ENCODE measurements around the gene ANKRD66. TPM values are rescaled to one million over a fixed set of nuclear protein-coding genes. Genes with fewer than 3 reads are reported as not detected.

ANKRD66 gene
- total RNA-seq, 2 experiments from 2014 or later, result not detected

DNA sequence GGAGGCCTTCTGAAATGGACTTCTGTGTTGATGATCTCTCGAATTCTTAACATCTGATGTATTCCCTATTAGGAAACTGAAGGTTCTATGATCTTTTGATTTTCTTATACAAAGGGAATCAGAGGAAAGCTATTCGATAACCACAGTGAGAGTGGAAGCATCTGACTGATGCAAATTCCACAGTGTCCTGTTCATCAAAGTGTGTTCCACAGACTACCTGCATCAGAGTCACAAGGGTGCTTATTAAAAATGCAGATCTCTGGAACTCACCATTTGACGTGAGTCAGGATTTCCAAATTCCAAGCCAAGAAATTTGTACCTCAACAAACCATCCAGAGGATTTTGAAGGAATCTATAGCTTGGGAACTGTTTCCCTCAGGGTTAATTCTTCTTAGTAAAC is 42.1 kb downstream of the ANKRD66 start:
- POLR2A ChIA-PET, result no interaction called here
- CTCF ChIA-PET, result no interaction called here

DNA sequence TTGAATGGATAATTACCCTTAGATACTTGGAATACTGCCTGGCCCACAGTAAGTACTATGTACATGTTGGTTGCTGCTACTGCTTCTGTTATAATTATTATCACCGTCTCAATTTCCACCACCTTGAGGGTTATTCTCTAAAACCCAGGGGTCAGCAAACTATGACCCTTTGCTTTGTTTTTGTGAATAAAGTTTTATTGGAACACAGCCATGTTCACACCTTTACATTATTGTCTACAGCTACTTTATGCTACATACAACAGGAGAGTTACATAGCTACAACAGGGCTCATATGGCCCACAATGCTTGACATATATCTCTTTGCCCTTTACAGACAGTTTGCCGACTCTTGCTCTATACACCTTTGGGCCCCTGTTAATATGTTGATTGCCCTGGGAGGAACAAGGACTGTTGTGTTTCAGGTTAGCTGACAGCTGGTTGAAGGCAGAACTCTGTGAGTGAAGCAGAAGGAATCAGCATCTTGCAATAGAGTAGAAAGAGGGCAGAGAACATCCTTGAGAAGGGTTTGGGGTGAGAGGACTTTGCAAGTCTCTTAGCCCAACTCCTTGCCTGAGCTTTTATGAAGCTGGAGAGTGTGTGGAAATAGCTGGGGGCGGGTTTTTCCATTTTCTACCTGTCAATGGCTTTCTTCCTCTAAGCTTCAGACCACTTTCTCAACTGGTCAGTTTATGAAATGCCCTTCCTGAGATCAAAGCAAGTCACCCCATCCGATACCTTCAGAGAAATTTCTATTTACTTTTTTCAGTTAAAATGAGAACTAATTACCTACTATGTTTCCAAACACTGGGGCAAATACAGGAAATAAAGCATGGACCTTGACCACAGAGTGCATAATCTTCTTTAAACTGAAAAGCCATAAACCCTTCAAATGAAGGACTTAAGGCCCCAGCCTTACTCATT is 43.0 kb downstream of the ANKRD66 start:
- CTCF ChIA-PET, result no interaction called here
- POLR2A ChIA-PET, result no interaction called here

DNA sequence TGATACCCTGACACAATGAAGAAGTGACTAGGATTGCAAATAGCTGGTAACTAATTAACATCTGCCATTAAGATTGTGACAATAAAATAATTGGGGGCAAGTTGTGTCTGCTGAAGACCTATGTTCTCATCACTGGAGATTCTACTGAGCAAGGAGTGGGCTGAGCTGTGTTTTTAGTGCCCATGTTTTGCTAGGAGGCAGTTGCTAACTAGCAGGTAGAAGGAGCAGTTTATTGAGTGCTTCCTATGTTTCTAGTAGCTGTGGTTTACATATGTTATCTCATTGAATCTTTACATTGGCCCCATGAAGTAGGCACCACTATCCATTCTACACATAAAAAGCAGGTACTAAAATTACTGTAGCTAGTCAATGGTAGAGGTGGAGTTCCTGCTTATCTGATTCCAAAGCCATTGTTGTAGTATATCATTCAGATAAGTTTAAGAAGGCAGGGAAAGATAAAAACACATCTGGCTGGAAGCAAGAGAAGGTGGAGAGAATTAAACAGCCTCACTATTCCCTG is 43.7 kb downstream of the ANKRD66 start:
- POLR2A ChIA-PET, result no interaction called here
- CTCF ChIA-PET, result no interaction called here

DNA sequence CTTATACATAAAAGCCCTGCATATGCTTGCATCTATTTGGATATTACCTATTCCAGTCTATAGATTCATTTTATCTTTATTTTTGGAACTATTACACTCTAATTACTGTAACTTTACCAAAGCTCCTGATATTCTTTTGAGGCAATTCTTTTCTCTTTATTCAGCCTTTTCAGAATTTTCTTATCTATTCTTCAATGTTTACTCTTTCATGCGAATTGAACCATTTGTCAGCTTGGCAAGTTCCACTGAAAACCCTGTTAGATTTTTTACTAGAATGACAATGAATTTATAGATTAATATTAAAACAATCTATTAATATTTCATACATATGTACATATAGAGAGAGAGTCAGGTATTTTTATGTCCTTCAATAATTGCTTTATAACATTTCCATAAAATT is 45.9 kb downstream of the ANKRD66 start:
- CTCF ChIA-PET, result no interaction called here
- POLR2A ChIA-PET, result no interaction called here

DNA sequence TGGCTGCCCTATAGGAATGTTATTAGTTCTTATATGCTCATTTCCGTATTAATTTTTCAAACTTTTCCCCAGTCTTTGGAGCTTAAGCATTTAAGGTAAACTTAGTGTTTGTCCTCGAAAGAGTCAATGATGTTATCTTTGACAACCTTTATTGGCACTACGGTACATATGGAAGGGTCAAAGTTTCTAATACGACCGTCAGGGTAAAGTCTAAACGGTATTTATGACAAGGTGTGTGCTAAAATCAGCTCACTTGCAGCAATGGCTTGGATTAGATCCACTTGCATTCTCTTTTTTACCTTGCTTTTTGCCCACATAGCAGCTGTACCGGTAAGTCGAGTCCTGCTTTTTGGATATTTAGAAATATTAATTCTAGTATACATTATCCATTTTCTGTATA is 46.4 kb downstream of the ANKRD66 start, which contains the start of gene MEP1A:
MEP1A (plus strand) TSS at position 252 of the 400 bp plus-strand sequence; CDS start at position 262, 10 bp downstream.
- ChIA-PET POLR2A (no interaction called here), CTCF (no interaction called here)

DNA sequence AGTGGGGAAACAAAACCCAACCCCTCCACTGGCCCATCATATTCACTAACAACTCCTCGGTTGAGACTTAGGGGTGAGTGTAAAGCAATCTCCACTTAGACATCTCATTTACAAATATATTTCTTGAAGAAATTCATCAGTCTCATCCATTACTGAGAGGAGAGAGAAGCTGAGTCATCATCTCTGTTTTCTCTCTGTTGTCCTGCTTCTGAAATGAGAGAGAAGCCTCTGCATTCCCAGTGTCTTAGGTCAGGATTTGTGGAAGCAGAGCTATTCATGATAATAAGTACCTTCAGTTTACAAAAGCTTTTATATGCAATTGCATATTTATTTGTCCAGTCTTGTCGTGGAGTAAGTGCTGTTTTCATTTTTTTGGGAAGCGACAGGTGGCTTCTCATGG is 47.3 kb downstream of the ANKRD66 start:
- ChIA-PET CTCF (interaction anchor here (0.6 kb wide), 1 partner anchor 15 kb away, joined by 3 read pairs; no protein-coding TSS in a partner anchor), POLR2A (no interaction called here)

DNA sequence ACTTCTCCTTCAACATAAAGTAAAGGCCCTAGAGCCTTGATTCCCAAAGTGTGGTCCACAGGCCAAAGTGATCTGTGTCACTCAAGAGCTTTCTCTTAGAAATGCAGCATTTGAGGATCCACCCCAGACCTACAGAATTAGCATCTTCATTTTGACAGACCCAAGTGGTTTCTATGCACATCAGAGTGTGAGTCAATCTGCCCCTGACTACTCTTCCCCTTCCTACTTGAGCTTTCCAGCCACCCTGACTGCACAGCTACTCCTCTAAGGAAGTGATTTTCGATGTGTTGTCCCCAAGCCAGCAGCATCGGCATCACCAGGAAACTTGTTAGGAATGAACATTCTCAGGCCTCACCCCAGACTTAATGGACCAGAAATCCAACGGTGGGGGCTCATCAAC is 49.1 kb downstream of the ANKRD66 start:
- ChIA-PET CTCF (no interaction called here), POLR2A (no interaction called here)

DNA sequence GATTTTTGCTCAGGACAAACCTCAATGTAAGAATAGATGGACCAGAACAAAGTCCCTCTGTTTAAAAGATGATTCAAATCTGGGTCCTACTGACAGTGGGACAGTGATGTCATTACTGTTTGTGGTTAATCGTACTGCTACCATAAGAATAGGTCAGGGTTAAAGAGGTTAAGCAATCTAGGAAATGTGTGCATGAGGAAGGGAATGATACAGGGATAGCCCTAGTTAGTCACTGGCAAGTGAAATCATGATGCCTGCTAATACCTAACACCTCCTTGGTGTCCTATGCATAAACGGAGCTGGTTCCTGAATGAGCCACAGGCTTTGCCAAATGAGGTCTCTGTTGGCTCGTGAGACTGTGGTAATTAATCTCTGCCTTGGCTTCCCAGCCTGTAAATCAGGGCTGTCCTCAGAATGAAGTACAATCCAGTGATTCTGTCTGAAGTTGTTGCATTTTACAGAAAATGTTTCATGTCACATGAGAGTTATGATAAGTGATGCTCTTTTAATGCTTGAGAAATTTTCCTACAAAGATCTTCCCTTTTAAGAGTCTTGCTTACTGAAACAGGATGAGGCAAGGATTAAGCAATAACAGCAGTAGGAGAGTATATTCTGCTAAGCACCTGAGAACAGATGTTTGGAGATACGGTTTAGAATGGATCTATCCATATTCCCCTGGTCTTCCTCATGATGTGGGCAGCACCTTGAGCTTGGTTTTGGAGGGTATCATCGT is 50.3 kb downstream of the ANKRD66 start:
- CTCF ChIA-PET, result no interaction called here
- POLR2A ChIA-PET, result no interaction called here

DNA sequence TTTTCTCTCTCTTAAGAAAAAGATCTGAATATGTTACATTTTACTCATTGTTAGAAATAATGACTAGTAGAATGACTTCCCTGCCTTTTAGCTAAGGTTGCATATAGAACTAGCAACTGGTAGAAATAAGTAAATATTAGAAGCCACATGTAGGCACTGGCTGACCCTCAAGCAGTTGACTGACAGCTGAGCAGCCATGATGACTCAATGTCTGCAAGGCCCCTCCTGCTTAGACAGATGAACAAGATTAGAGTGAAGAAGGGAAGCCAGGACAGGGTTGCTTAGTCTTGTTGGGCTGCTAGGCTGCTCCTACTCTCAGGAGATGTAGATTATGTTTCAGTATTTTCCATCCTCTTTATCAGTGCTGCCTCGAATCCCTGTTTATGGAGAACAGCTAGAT is 52.9 kb downstream of the ANKRD66 start:
- POLR2A ChIA-PET, result no interaction called here
- CTCF ChIA-PET, result no interaction called here

DNA sequence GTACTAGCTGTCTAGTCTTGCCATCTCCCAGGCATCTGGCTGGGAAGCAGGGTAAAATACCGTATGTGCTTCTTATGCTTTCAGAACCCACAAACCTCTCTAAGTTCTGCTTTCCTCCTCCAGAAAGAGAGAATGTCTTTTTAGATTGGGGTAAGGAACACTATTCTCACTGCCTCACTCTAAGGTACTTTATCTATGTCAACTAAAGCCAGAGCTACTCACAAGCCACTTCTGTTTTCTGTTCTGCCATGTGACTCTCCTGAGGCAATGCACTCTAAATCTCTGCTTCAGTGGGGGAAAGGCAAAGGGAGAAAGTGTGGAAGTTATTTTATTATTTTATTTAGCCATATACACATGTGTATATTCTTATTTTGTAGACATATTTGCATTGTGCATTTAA is 62.1 kb downstream of the ANKRD66 start:
- ChIA-PET CTCF (no interaction called here), POLR2A (no interaction called here)

Other genes with a start within 250 kb of the ANKRD66 start
- gene CYP39A1, start 94.1 kb upstream of the ANKRD66 start, total RNA-seq, result not detected
- gene SLC25A27, start 94.0 kb upstream of the ANKRD66 start, total RNA-seq, result 1 to 10 TPM; 1.1 to 1.5 TPM
- gene TDRD6, start 59.0 kb upstream of the ANKRD66 start, total RNA-seq, result not detected
- not detected for gene PLA2G7, start 11.6 kb upstream of the ANKRD66 start, total RNA-seq
- gene MEP1A, start 46.5 kb downstream of the ANKRD66 start, total RNA-seq, result not detected
- gene ADGRF5, start 175.0 kb downstream of the ANKRD66 start, total RNA-seq, result not detected